ENCODE measurements around the gene HEPN1.

The HEPN1 gene

DNA sequence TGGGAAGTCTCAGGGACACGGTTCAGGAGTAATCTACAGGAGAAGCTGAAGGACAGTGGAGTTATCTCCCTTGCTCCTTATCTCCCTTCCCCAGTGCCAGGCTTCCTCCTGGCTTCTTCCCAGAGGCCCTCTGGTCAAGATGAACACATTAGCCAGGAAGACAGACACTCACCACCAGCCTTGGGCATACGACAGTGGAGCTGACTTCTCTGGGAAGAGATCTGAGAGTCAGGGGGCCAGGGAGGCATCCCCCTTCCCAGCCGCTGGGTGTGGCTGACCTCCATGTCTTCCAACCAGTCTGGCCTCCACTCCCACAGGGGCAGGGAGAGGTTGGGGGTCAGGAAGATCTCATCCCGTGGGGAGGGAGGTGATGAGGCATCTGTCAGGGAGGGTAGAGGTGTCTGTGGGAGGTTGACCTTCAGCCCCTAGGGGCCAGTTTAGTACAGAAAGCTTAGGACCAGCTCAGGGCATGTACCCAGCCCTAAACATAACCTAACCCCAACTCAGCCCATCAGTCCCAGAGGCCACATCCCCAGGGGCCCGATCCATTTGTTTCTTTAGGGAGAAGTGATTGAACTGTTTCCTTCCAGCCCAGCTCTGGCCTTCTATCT, 34.1 kb upstream of the HEPN1 start:
- no peak for DNase-seq (ENCODE audit: low read depth, low spot score)

DNA sequence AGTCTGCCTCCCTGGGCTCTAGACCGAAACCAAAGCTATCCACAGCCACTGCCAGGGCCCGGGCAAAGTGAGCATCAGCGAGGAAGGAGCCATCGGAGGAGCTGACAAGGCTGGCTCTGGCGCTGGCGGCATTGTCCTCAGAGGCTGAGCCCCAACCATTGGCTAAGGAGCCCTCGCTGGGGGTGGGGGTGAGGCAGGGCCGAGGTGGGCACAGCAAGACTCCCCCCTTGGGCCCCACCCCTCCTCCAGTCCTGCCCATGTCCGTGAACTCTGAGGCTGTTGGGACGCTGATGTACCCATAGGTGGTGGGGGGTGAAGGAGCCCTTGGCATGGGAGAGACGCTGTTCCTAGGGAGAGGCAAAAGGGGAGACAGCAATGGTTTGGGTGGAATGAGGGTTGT, 32.6 kb upstream of the HEPN1 start:
- no peak for DNase-seq (ENCODE audit: low read depth, low spot score)

DNA sequence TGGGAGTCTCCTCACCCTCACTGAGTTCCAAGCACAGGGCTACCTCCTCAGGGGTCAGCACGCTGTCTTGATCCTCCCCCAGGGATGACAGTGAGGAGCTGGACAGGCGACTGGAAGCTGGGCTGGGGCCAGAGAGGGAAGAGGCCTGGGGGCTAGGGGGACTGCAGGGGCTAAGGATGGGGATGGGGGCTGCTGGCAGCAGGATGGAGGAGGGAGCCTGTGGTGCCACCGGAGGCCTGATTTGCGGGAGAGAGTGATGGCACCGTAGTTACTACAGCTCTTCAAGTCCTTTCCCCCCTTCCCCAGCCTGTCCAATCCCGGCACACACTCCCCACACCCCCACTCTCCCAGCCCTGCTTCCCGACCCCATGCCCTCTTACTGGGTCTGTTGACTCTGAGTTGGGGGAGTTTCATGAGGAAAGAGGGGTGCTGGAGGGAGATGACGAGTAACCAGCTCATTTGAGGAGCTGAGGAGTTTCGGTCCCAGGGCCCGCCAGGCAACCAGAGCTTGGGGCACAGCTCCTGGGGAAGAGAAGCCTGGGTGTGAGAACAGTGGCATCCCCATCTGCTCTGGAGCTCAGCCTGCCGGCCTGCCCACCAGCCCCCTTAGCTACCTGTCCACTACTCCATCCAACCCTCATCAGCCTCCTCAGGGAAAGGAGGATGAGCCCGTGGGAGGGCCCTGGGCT, 31.9 kb upstream of the HEPN1 start:
- no peak for DNase-seq (ENCODE audit: low read depth, low spot score)

DNA sequence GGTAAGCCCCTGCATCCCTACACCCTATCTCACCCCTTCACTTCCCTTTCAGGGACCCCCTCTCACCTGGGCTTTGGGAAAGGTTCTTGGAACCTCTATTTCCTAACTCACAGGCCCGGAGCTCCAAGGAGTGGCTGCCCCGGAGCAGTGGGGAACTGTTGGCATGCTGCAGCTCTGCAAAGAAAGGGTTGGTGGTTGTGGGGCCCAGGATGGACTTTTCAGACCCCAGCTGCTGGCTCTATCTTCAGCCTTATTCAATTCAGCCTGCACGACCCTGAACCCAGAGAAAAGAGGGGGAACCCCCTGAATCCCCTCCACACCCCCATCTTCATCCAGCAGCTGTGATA, 31.4 kb upstream of the HEPN1 start:
- DNase-seq (ENCODE audit: low read depth, low spot score), result no peak

DNA sequence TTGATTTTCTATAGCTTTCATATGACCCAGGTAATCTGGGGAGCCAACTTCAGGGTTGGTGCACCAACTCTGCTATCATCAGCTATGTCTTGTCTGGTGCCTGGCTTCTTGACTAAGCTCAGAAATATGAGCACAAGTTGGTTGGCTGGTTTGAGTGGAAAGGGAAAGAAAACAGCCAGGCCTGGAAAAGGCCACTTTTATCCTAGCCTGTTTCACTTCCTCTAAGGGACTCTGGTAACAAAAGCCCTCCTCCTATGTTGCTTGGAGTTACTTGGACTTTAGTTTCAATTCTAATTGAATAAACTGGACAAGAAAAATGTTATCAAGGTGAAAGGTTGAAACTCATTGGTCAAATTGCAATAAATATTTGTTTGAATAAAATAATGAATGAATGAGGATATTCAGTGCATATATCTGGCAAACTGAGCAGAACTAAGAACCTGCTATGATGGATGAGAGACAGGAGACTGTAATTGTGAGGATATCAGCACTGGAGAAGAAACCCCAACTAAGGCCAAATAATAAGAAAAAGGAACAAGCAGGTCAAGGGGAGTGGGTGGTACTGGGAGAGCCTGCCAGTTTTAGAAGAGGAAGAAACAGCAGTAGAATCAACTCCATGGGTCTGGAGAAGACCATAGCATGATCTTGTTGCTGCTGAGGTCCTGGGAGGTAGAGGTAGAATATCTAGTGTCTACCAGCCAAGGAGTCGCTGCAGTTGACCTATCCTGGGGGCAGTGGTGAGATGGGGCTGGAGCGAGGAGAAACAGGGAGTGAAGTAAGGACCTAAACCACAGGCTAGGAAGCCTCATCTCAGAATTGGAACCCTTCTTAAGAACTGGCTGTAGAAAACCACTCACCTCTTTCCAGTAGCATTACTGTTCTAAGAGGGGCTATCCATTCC, 29.6 kb upstream of the HEPN1 start:
- no peak for DNase-seq (ENCODE audit: low read depth, low spot score)

DNA sequence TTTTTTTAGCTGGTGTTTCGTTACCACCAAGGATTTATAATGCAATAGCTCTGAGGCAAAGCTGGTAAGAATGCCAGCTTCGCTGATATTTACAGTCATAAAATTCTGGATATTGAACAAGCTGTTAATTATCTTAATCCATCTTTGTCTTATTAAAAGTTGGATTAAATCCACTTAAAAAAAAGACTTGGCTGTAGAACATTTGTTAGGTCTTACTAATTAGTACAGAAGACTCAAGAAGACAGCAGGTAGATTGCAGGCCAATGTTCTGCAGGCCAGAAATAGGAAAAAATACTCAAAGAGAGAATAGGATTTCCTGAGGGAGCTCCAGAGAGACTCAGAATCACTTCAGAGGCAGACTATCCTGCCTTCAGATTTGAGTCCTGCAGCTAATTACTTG, 28.9 kb upstream of the HEPN1 start:
- DNase-seq (ENCODE audit: low read depth, low spot score), result no peak

DNA sequence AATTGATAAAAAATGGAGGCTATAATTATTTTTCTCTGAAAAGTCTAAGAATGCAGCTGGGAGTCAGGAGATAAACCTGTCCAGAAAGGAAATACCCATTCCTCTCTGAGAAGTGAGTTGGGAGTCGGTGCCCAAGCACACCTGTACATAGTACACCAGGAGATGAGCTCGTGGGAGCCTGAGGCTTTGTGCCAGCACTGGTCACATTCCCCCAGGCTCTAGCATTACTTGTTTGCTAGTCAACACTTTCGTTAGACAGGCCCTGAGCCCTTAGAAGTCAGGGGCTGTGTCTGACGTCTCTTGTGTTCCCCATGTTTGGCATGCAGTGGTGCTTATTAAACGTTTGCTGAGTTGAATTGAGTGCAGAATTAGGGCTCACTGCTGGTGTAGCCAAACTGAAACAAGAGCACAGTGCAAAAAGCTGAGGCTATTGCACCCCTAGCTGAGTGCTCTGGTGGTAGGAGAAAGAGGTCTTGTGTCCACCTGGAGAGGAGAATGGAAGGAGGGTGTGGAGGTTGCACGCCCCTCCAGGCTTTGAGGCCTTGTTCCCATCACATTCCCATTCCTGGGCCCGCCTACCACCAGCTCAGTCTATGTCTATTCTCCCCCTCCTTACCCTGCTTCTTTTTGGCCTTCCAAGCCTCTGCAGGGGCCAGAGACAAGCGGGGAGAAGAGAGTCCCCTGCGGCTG, 28.2 kb upstream of the HEPN1 start:
- no peak for DNase-seq (ENCODE audit: low read depth, low spot score)

DNA sequence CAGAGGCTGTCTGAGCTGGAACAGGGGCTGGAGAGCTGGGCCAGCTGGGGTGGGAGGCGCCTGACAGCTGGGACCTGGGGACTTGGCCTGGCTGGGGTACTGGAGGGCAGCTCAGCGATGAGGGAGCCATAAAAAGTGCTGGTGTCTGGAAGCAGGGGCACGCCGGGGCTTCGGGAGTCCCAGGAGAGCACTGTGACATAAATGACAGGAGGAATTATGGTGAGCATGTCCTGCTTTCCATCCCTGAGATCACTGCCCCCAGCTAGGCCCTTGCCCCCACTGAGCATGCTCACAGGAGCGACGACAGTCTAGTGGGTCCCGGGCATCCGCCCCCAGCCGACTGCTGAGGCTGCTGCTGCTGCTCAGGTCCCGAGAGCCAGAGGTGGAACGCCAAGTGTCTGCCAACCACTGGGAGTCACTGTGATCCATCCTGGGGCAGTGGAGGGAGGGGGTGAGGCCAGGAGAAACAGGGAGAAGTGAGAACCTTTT, 27.6 kb upstream of the HEPN1 start:
- DNase-seq (ENCODE audit: low read depth, low spot score), result no peak

DNA sequence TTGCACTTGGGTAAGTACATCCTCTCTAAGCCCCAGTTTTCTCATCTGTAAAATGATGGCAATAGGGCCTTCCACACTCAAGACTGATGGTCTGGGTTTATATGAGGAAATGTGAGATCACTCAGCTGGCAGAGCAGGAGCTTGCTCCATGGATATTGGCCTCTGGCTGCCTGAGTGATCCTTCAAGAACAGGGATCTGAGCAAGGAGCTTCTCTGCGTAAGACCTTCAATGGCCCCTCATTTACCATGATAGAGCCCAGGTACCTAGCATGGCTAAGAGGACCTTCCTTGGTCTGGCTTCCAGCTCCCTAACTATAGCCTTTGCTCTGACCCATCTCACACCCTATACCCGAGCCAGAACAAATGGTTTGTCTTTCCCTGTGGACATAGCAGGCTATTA, 26.9 kb upstream of the HEPN1 start:
- no peak for DNase-seq (ENCODE audit: low read depth, low spot score)

DNA sequence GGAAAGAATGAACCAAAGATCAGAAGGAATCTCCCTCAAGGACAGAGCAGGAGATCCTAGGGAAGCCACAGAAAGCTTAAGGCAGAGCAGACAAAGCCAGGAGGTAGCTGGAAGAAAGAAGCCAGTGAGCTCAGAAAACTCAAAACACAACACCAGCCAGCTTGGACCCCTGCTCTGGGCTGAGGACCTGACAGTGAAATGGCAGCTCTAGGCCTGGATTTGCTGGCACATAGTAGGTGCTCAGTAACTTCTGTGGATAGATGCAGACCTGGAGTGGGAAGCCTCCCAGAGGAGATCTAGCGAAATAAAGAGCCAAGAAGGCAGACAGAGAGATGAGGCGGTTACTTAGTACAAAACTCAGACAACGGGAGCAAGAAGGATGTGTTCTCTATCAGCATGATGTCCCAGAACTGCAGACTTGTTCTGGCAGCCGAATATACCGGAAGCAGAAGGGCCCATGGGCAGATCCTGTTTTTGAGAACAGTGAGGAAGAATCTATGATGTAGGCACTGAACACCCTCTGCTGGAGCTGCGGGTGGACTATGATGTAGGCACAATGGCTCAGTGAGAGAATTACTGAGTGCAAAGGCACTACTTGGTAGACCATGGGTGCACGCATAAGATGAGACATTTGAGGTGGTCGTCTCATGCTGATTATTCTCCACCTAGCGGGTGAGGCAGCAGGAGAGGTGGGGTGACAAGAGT, 26.1 kb upstream of the HEPN1 start:
- no peak for DNase-seq (ENCODE audit: low read depth, low spot score)

DNA sequence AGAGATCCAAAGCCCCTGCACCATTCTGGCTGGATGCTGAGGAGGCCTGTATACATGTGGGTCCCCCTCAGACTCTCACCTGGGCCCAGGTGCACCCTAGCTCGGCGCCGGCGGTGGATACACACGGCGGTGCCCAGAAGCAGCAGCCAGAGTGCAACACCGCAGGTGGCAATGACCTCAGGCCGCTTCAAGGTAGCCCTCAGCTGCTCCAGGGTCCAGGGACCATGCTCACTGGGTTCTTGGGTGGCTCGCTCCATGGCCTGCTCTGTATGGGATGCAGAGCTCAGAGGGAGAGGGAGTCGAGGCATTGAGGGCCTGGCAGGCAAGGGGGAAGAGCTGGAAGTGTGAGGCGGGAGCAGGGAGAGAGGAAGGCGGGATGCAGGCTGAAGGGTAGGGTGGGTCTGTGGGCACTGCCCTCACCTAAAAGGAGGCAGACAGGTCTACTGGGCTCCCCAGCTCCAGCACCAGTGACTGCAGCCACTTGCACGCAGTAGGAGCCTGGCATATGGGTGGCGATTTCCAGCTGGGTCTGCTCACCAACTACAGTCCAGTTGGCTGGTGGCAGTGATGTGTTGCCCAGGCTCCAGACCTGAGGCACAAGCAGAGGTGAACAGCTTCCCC, 25.2 kb upstream of the HEPN1 start:
- no peak for DNase-seq (ENCODE audit: low read depth, low spot score)

DNA sequence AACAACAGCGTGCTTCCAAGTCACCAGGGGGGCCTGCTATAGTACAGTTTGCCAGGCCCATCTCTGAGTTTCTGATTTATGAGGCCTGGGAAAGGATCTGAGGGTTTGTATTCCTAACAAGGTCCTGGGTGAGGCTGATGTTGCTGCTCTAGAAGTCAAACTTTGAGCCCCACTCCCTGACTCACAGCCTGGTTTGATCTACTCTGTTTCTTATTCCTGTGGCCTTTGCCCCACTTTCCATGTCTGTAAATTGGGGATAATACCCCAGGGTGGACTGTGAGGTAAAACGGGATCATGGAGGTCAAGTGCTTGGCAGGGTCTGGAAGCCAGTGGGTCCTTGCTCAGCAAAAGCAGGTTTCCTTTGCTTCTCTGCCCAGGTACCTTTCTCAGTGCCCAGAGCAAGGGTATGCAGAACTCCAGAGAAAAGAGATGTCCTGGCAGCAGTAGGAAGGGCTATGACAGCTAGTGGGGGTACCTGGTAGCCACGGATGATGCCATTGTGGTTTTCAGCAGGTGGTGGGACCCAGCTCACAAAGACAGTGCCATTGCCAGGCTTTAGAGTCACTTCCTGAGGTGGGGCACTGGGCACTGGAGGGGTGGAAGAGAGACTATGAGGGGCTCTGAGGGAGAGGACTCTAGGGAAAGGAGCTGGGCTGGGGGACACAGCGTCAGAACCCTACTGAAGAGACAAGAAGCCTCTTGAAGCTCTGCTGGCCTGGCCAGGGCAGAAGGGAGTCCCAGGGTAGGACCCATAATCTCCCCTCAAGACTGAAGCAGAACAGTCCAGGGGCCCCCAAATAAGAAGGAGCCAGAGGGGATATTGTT, 24.2 kb upstream of the HEPN1 start:
- DNase-seq (ENCODE audit: low read depth, low spot score), result no peak

DNA sequence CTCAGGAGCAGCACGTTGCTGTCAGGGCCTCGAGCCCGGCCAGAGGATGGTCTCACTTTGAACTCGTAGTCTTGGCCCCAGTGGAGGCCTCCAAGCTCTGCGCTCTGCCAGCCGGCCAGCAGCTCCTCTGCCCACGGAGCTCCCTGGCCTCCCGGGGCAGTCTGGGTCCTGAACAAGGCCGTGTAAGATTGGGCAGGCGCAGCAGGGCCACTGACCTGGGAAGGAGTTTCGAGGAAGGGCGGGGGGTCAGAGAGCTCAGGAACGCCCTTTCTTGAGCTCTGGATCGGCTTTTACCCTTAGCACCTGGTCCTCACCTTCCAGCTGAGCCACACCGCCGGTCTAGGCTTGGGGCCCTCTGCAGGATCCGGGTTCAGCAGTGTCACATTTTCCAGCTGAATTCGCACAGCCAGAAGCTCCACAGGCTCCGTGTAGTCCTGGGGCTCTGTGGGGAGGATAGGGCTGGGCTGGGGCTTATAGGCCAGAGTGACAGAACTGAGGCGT, 23.5 kb upstream of the HEPN1 start:
- DNase-seq (ENCODE audit: low read depth, low spot score), result no peak

DNA sequence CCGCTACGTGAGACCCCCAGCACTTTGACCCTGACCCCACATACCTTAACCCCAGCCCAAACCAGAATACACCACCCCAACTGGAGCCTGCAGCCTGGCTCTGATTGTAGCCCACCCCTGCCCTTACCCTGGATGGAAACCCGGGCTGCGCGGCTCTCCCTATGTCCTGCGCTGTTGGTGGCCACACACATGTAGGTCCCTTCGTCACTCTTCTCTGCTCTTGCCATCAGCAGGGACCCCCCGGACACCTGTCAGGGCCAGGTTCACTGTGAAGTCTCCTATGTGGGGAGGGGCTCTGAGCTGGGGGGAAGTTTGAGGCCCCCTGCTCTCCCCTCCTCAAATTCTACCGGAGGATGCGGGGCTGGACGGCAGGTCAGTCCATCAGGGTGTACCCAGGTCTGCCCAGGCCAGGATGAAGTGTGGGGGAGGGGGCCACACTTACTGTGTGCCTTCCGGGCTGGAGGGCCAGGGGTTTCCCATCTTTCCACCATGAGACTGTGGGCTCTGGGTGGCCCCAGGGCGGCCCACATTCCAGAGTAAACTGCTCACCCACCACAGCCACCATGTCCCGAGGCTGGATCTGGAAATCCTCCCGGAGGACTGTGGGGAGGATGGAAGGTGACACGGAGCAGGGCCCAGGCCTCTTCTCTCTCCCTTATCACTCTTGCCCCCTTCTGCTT, 22.8 kb upstream of the HEPN1 start:
- DNase-seq (ENCODE audit: low read depth, low spot score), result no peak

DNA sequence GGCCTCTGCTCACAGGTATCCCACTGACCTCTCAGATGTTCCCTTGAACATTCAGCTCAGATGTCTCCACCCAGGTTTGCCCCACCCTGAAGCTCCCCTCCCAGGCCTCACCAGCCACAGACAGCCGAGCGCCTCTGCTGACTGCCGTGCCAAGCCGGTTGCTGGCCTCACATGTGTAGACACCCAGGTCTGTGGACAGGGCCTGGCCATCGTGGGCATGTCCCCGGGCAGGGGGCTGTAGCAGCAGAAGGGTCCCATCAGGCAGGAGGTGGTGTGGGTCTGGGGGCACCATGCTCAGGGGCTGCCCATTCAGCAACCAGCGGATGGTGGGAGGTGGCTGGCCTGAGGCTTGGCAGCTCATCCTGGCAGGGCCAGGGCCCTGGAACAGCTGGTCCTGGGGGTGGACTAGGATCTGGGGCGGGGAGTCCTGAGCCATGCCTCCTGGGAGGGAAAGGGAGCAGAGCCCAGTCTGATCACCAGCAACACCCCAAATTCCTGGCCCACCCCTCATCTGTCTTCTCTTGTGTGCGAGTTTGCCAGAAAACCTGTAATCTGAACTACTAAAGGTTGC, 22.1 kb upstream of the HEPN1 start:
- no peak for DNase-seq (ENCODE audit: low read depth, low spot score)

DNA sequence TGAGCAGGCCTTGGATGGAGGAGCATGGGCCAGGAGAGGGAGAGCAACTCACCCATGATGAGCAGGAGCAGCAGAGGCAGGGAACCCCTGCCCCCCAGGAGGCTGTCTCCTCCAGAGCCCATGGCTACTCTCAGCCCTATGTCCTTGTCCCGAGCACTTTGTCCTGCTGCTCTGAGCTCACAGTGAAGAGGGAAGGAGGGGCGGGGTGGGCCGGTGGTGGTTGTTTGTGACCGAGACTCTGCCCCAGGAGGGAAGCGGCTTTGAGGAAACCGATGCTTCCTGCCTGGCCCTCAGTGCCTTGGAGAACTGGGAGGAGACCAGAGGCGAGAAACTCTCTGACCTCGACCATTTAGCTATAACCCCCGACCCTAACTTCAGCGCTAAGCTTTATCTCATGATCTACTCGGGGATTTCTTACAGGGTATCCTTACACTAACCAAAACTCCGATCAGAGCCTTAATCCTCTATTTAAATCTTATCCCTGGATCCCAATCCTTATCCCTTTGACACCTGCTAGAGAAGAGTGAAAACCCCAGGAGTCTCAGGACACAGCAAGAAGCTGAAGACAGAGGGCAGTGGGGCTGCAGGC, 21.3 kb upstream of the HEPN1 start, which contains the start of gene ROBO4:
ROBO4 (minus strand) TSS at position 192 of the 589 bp plus-strand sequence; CDS start at position 122, 70 bp downstream.
- no peak for DNase-seq (ENCODE audit: low read depth, low spot score)

DNA sequence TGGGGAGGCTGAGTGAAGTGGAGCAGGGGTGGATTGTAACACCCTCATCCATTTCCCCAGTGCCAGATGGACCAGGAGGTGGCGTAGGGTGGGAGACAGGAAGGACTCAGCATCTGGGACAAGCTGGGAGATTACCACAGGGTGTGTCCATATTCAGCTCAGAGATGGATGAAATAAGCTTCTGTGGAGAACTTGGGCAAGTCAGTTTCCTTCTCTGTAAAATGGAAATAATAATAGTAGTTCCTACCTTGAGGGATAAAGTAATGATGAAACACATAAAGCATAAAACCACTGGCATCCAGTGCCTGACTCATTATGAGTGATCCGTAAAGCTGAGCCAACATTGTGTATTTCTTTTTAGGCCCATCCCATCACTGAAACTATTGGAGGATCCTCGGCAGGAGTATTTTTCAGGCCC, 20.8 kb upstream of the HEPN1 start:
- no peak for DNase-seq (ENCODE audit: low read depth, low spot score)

DNA sequence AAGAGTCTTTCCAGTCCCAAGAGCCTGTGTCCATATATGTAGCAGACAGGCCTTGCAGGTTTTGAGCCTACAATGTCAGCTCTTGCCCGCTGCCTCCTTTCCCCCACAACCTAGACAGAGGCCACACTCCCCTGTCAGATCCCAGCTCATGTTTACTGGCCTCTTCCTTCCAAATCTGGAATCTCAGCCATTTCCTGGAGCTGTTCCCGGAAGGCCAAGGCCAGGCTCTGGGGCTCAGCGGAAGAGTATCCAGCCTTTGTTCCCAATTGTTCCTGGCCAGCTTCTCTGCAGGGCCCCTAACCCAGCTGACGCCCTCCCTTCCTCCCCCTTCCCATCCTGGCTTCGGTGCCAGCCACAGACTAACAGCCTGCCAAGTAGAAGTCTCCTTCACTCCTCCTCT, 20.3 kb upstream of the HEPN1 start:
- DNase-seq (ENCODE audit: low read depth, low spot score), result no peak

Data from brain pericyte (primary cell).